ENCODE results near the gene DNAJC1.
A peak's percentile ranks its signal among the peaks of the same experiment; 100 is the strongest.
"Not testable (repeated sequence)": the region's sequence is repeated elsewhere in the genome, so short reads cannot be mapped to it uniquely, and the experiment has no call there.

DNAJC1 gene, protein sequence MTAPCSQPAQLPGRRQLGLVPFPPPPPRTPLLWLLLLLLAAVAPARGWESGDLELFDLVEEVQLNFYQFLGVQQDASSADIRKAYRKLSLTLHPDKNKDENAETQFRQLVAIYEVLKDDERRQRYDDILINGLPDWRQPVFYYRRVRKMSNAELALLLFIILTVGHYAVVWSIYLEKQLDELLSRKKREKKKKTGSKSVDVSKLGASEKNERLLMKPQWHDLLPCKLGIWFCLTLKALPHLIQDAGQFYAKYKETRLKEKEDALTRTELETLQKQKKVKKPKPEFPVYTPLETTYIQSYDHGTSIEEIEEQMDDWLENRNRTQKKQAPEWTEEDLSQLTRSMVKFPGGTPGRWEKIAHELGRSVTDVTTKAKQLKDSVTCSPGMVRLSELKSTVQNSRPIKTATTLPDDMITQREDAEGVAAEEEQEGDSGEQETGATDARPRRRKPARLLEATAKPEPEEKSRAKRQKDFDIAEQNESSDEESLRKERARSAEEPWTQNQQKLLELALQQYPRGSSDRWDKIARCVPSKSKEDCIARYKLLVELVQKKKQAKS

DNA sequence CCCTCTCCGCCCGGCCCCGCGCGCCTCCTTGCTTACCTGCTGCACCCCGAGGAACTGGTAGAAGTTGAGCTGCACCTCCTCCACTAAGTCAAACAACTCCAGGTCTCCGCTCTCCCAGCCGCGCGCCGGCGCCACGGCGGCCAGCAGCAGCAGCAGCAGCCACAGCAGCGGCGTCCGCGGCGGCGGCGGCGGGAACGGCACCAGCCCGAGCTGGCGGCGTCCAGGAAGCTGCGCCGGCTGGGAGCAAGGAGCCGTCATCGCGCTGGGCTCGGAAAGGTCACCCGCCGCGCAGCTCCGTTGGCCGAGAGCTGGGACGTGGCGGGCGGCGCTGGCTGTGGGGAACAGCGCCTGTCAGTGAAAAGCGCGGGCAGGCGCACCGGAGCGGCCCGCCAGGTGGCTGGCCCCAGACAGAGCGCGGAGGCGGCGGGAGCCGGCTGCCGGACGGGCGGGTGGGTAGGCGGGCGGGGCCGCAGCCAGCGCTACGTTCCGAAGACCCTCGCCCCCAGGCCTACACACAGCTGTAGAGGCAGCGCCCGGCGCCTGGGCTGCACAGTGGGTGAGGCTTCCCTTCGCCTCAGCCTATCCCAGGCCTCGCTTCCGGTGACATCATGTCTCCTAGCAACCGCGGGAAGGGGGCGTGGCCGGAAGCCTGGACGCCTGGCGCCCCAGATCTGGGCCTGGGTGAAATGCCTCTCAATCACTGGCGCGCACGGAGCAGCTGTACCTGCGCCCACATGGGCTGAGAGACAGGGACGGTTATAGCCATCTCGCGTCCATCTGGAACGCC lies at the start of gene DNAJC1:
DNAJC1 (minus strand) TSS at position 554 of the 787 bp plus-strand sequence; CDS start at position 258, 296 bp downstream.
- peak; percentile 90 to 97 for DNase-seq

DNA sequence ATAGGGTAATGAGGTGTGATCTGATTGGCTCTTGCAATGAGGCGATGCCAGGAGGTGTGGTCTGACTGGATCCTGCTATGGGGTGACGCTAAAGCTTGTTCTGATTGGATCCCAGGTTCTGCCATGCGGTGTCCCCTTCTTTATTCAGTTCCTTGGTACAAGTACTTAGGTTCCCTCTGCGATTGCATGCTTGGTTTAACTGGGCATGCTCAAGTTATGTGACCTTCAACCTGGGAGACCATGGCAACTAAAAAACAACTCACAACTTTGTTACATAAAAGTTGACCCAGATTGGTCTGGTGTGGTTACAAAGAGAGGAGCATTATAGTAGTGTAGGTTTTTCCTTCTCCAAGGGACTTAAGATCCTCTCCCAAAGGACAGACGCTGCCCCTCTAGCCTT lies 49.5 kb upstream of the DNAJC1 start:
- no peak for DNase-seq

DNA sequence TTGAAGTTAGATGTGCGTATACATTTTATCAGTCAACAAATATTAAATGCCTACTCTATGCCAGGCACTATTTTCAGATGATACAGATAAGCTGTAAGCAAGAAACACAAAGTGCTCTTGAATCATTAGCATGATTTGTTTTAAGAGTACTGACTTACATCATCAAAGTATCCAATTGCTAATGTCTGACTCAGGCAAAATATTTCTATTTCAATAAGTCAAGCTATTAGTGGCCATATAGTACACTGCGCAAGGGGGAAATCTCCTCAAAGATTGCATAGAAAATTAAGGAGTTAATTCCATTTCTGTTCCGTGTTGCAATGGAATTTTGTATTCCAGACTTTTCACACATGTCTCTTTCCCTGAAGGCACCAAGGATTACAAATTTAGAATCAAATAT lies 46.1 kb upstream of the DNAJC1 start:
- DNase-seq, result no peak

DNA sequence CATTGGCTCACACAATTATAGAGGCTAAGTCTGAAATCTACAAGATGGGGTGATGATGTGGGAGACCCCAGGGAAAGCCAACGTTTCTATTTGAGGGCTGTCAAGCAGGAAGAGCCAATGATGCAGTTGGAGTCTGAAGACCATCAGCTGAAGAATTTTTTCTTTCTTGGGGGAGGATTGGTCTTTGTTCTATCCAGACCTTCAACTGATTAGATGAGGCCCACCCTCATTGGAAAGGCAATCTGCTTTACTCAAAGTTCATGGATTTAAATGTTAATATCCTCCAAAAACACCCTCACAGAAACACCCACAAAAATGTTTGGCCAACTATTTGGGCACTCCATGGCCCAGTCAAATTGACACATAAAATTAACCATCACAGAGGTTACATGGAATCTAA lies 44.3 kb upstream of the DNAJC1 start:
- DNase-seq, result no peak

DNA sequence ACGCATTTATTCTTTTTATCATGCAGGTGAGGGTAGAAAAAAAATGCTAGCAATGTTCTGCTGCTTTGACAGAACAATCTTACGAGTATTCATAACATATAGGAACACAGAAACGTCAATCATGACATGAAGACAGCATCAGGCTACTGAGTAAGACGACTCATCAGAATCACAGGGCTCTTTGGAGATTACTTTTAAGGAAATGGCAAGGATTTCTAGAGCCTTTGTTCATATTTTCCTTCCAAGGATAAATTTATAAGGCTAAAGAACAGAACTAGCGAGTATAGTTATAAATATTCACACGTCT lies 39.8 kb upstream of the DNAJC1 start:
- DNase-seq, result no peak

DNA sequence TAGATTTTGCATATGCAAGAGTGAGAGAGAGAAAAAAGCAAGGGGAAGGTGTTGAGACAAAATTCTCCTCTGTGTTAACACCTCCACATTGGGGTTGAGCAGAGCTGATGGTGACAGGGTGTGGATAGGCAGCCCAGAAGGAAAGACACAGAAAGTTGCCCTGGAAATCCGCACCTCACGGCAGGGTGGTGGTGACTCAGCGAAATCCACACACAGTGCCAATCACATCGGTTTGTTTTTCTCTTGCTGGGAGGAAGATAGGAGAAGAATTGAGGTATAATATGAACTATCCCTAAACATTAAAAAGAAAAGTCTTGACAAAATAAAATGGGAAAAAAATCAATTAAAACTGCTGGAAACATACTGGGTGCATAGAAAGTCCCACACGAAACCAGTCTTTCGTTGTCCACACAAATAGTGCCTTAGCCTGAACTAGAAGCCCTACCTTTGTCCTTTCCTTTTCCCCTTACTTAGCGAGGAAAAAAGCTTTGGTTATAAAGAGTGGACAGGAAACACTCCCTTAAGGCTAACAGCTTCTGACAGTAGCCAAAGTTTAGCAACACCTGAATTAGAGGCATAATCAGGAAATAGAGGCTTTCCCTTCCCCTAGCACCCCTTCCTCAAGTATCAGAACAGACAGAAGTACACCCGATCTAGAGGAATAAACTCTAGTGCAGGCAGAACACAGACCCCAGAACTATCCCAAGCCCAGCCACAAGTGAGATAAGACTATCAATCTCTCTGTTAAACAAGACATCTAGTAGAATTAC lies 39.2 kb upstream of the DNAJC1 start:
- no peak for DNase-seq

DNA sequence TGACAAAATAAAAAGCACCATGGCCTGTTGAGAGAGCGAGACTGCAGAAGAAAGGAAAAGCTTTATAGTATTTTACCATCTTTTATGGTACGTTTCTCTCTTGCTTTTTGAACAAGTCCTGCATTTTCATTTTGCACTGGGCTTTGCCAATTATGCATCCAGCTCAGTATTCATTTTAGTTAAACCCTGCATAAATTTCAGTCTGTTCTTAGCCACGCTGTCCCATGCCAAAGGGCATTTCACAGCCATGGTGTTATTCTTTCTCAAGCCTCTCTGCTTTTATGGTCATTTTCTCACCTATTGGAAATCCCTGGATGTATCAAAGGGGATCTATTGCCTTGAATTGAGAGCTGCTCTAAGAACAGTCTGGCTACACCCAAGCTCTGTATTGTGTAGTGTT lies 30.8 kb upstream of the DNAJC1 start:
- no peak for DNase-seq

DNA sequence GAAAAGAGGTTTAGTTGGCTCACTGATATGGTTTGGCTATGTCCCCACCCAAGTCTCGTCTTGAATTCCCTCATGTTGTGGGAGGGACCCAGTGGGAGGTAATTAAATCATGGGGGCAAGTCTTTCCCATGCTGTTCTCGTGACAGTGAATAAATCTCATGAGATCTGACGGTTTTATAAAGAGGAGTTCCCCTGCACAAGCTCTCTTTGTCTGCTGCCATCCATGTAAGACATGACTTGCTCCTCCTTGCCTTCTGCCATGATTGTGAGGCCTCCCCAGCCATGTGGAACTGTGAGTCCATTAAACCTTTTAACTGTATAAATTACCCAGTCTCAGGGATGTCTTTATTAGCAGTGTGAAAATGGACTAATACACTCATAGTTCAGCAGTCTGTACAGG lies 28.7 kb upstream of the DNAJC1 start:
- DNase-seq, result not testable (repeated sequence)

DNA sequence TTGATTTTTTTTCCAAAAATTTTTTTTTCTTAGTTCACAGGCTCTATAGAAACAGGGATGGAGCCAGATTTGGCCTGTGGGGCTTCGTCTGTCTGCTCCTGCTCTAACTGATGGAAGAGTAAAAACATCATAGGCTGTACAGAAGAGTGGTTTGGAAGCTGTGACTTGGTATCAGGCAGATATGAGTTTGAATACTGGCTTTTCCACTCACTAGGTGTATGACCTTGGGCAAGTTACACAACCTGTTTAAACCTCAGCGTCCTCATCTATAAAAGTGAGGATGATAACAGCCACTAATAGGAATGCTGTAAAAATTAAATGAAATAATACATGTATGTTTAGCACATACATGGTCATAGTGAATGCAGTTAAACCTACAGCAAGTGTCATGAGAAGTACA lies 26.9 kb upstream of the DNAJC1 start:
- no peak for DNase-seq

DNA sequence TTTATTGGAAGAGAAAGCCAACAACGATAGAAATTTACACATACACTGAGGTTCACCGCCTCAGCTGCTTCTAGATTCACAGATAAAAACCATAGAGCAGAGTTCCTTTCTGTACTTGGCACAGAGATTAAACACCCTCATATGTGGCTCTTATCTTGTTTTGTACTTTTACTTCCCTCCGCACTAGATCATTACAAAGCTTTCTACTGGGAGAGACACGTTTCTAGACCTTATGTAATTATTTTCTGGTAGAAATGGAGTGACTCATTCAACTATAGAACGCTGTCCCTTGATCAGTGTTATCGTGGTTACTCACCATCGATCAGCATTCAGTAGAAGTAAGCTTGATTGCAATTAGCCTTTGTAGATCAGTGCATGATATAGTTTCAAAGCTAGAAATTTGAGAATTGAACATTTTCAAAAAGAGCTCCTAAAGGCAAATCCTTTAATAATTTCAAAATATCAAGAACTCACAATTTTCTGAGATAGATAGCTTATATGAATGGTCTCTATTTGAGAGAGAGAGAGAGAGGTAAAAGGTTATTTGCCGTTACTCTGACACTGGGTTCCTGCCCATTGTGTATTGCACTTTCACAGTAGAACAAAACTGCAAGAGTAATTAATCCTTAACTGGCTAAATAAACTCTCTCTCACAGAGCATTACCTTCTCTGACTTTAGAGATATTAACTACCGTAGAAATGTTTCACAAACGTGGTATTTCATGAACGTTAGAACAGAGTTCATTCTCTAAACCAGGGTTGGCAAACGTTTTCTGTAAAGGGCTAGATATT lies 26.1 kb upstream of the DNAJC1 start:
- no peak for DNase-seq

DNA sequence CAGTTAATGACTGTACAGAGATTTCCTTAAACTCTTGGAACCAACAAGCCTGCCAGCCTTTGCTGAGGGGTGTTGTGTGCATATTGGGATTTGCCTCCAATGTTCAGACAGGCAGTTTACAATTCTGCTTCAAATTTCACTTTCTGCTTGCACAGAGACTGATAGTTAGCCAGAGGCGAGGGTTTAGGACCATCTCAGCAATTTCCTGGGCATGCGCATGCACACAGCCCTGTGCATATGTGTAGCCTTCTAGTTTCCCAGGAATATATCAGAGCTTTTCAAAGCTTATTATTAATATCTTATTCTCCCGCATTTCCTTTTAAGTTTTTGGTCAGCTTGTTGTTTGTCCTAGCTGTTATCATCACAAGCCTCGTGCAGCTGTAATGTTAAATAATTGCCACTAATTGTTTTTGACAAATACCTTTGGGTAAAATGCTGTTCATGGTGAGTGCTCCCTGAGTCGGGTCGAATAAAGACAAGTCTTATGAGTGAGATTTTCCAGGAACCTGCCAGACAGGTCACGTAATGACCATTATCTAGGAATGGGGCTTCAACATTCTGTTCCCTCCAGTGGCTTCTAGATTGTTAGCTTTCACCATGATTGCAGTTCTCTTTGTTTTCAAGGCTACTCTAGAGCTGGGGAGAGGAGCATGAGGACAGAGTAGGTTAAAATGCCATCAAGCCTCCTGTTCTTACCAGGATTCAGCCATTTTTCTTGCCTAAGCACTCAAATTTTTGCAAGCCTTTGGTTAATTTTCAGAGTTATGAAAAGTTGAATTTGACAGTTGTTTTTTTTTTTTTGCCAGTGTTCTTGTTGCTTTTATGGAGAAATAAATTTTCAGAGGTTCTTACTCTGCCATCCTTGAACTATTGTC lies 24.1 kb upstream of the DNAJC1 start:
- no peak for DNase-seq

DNA sequence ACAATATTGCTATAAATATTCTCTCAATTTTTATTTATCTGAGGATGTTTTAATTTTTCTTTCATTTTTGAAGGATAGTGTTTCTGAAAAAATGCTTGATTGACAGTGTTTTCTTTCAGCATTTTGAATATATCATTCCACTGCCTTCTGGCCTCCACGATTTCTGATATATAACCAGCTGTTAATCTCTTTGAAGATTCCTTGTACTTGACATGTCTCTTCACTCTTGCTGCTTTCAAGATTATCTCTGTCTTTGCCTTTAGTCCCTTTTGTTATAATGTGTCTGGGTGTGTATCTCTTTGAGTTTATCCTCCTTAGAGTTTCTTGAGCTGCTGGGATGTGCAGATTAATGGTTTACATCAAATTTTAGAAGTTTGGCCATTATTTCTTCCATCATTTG lies 22.8 kb upstream of the DNAJC1 start:
- no peak for DNase-seq

DNA sequence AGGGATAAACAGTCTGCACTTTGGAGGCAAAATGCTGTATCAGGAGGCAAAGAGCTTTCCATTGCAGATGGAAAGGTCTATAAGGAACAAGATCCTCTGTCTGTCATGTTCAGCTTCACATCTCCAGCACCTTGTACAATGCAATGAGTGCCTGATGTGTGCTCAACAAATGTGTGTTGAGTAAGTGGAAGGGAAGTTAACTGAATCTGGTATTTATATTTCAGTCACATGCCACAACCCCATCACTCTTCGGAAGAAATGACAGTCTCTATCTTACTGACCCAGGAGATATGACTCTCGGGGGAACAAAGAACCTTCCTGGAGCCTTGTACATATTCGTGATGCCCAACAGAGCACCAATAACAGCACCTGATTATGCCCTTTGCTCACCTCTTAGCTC lies 20.0 kb upstream of the DNAJC1 start:
- no peak for DNase-seq

DNA sequence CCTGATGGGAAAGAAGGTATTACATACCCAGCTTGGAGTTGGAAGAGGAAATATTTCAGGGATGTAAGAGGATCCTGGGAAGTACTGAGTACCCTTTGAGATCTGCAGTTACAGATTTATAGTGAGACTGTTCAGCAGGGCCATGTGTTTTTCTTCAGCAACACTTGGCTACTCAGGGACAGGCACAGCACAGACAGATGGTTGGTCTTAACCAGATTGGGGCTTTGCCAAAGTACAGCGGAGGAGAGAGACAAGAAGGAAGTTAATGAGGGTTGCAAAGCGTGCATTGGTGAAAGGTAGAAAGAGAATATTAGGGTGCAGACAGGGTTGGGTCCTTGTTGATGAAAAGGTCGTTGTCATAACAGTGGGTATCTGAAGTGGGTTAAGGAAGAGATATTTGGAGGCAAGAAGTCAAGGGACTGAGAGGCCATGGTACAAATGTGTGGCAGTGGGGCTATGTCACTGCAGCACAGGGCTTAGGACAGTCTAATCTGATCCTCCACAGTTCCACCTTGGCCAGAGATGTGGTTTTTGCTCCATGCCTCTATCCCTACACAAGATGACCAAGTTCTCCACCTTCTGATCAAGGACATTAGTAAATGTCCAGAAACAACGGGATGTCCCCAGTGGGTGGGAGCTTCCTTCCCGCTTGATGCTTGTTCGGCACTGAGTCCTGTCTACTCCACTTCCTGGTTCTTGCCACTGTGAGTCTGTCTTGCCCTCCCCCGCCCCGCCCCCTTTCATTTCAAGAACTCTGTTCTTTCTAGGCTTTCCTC lies 18.9 kb upstream of the DNAJC1 start:
- DNase-seq, result no peak

DNA sequence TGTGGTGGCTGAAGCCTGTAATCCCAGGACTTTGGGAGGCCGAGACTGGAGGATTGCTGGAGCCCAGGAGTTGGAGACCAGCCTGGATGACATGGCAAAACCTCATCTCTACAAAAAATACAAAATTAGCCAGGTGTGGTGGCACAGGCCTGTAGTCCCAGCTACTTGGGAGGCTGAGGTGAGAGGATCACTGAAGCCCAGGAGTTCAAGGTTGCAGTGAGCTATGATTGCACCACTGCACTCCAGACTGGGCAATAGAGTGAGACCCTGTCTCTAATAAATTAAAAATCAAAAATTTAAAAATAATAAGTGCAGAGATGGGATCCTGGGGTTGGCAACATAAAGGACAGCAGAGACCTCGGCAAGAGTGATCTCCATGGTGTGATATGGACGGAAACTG lies 17.6 kb upstream of the DNAJC1 start:
- DNase-seq, result not testable (repeated sequence)

DNA sequence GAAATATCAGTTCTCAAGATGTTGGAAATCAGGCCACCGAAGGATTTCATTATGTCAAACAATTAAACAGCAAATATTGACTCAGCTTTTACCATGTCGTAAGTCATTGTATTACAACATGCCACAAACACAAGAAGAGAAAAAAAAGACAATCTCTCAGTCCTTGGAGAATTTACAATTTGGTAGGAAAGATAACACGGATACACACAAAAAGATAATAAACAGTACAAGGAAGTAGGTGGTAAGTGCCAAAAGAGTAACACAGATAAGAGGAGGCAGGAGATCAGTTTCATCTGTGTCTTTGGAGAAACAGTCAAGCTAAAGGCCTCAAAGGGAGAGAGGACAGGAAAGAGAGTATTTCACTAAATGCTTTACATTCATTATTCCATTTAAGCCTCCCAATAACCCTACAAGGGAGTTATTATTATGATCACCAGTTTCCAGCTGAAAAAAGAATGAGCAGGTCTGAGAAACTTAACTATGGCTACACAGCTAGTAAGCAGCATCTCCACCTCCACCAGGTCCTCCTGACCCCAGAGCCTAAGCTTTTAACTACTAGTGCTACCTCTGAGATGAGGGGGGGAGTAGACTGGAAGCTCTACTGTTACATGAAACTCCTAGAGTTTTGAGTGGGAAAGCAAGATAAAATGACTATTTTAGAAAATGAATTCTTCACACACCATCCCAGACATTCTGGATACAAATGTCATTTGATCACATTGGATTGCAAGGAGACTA lies 13.9 kb upstream of the DNAJC1 start:
- no peak for DNase-seq

DNA sequence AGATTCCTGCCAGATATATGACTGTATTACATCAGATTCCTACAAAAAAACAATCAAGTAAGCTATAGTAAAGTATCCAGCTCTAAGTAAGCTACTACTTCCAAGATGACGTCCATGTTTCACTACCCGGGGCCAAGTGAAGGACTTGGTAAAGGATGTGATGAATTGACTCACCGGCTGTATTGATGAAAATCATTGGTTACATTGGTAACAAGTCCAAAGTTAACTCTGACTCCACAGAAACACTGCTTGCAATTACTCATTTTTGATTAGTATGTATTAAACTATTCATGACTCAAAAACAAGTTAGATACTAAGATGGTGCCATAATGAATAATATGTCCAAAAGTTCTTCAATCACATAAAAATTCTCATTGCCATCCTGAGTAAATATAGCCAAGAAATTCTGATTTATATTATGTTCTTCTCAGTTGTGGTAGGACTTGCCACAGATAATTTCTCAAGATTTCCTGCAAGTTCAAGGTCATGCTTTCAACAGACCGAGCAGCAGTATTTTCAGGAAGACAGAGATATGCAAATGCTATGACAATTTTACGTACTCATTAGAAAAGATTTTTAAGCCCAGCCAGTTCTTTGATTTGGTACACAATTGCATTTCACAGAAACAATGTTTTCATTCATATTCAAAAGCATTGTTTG lies 12.6 kb upstream of the DNAJC1 start:
- DNase-seq, result no peak

DNA sequence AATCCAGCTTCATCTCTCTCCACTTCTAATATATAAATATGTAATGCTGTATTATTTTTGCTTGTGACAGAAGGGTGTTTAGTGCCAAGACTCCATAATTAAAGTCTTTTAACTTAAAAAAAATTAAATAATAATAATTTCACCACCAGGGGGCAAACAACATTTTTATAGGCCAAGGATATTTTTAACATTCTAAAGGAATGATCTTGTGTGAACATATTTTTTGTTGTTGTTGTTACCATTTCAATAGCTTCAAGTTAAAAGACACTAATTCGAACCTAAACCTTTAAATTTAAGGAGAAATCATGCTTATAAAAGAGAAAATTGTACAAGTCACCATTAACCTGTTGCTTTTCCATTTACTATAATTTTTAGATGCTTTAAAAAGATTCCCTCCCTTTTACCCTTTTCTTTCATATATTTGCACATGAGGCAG lies 7.5 kb upstream of the DNAJC1 start:
- DNase-seq, result peak in 1 of 2 experiments; percentile 25

DNA sequence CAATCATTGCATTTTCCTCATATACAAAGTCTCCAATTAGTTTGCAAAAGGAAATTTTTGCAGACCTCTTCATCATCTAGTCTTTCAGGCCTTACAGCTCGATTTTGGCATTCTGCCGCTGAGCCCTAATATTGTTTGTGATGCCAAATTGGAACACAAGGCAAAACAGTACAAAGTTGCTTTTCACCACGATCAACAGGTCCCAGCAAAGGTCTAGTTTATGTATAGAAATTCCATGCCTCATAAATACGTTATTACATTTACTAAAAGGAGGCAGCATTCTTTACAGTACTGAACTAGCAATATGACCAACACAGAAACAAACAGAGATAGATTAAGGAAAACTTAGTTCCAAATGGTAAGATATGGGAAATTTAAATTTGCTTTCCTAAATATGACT lies 7.0 kb upstream of the DNAJC1 start:
- DNase-seq, result no peak
